NCI-H446 treated with DMSO at 0.1 percent for 48 hours (cell line): ENCODE data around the gene PLEKHG3.
A peak's percentile ranks its signal among the peaks of the same experiment; 100 is the strongest.
"Not testable (repeated sequence)": the region's sequence is repeated elsewhere in the genome, so short reads cannot be mapped to it uniquely, and the experiment has no call there.

Source experiments
- DNase-seq: peaks from one replicate; lab custom pipeline; 2025; lab: John Stamatoyannopoulos, UW

The PLEKHG3 gene

GRCh38 chr14:64704143-64704742, at the start of gene PLEKHG3:
Gene PLEKHG3 (plus strand): TSS chr14:64704424. CDS start chr14:64727632, 23,208 bp downstream.
- DNase-seq = peak; percentile 28

- no peak for DNase-seq
Observed at GRCh38 chr14:64654901-64655300, 49.3 kb upstream of the PLEKHG3 start.

- DNase-seq = no peak
Observed at GRCh38 chr14:64656986-64657385, 47.2 kb upstream of the PLEKHG3 start.

GRCh38 chr14:64658201-64658600, 46.0 kb upstream of the PLEKHG3 start:
- DNase-seq = no peak

DNA sequence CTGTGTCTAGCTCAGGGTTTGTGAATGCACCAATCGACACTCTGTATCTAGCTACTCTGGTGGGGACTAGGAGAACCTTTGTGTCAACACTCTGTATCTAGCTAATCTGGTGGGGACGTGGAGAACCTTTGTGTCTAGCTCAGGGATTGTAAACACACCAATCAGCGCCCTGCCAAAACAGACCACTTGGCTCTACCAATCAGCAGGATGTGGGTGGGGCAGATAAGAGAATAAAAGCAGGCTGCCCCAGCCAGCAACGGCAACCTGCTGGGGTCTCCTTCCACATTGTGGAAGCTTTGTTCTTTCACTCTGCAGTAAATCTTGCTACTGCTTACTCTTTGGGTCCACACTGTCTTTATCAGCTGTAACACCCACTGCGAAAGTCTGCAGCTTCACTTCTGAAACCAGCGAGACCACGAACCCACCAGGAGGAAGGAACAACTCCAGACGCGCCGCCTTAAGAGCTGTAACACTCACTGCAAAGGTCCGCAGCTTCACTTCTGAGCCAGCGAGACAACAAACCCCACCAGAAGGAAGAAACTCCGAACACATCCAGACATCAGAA, 45.4 kb upstream of the PLEKHG3 start:
- DNase-seq = not testable (repeated sequence)

GRCh38 chr14:64659366-64659765, 44.9 kb upstream of the PLEKHG3 start:
- DNase-seq = no peak

DNA sequence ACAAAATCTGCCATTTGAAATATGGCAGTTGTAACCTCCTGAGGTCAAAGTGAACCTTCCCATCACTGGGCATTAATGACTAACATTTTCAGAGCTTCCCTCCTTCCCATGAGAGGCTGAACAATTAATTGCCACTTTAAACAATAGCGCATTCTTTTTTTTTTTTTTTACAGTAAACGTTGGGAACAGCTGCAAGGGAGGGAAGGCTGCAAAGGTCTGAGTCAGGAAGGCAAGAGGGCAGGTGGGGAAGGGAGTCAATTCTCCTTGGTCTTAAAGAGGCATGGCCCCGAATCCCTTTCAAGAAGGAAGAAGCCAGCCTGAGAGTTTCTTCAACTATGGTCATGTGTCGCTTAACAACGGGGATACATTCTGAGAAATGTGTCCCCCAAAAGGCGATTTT, 41.0 kb upstream of the PLEKHG3 start:
- DNase-seq = no peak

DNA sequence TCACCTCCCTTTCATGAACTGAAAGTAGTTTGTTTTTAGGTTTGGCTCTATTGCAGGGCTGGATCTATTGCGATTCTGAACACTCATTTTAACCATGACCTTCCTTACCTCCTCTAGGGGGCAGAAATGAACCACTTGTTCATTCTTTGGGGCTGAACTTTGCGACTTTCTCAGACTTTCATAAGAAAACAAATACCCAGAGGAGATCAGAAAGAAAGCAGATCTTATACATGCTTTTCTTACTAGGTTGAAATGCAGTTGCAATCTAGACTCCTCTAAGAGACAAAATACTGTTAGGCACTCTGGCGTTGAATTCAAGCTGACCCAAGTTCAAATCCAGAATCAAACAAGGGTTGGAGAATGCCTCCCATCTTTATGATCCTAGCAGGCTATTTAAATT, 32.6 kb upstream of the PLEKHG3 start:
- DNase-seq = peak; percentile 7

DNA sequence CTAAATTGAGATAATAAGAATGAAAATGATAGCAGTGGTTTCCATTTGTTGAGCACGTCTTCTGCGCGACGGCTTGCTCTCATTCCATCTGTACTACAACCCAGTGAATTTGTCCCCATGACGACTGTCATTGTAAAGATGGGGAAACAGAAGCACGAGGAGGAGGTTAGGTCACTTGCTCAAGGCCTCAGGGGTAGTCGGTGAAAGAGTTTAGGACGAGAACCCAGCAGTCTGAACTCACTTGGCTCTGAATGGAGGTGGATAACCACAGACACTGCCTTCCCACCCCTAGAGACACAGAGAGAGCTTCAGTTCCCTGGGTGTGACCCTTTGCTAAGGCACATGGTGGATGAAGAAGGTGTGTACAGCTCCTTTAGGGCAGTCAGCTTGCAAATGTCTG, 30.9 kb upstream of the PLEKHG3 start:
- DNase-seq = no peak

GRCh38 chr14:64673748-64674147, 30.5 kb upstream of the PLEKHG3 start:
- DNase-seq = no peak

DNA sequence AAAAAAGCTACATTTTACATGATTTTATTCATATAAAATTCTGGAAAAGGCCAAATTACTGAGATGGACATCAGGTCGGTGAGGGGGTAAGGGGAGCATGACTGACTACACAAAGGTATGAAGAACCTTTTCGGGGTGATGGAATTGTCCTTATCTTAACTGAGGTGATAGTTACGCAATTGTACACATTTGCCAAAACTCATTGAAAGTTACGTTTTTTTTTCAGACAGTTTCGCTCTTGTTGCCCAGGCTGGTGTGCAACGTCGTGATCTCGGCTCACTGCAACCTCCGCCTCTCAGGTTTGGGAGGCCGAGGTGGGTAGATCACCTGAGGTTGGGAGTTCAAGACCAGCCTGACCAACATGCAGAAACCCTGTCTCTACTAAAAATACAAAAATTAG, 29.4 kb upstream of the PLEKHG3 start:
- no peak for DNase-seq

- no peak for DNase-seq
Observed at GRCh38 chr14:64675312-64675711, 28.9 kb upstream of the PLEKHG3 start.

- DNase-seq = no peak
Observed at GRCh38 chr14:64676410-64677008, 27.7 kb upstream of the PLEKHG3 start.

DNA sequence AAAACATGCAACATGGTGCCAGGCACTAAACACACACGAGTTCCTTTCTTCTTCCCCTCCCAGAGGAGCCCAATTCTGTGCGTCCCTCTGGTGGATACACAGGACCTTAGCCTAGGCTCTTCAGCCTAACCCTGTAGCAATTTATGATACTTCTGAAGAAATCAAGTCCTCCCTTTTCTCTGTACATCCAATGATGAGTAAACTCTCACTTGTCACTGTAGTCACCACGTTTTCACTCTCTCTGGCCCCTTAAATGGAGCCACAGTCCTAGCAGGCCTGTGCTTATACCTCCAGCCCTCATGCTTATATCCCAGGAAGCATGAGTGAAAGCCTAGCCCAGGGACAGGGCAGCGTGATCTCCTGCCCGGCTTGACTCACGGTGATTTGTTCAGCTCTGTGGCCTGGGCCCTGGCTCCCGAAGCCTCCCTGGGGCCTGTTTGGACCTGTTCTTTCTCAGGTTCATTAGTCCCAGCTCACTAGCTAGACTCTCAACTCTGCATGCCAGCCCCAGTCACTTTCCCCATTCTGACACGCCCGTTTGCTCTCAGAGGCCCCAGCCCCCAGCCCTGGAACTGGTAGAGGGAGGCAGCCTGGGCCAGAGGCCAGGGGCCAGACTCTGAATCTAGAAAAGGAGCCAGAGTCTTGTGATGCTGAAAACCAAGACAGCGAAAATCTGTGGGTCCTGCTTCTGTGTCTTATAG, 24.1 kb upstream of the PLEKHG3 start:
- peak; percentile 70 for DNase-seq

GRCh38 chr14:64680714-64681065, 23.5 kb upstream of the PLEKHG3 start:
- DNase-seq = no peak

DNA sequence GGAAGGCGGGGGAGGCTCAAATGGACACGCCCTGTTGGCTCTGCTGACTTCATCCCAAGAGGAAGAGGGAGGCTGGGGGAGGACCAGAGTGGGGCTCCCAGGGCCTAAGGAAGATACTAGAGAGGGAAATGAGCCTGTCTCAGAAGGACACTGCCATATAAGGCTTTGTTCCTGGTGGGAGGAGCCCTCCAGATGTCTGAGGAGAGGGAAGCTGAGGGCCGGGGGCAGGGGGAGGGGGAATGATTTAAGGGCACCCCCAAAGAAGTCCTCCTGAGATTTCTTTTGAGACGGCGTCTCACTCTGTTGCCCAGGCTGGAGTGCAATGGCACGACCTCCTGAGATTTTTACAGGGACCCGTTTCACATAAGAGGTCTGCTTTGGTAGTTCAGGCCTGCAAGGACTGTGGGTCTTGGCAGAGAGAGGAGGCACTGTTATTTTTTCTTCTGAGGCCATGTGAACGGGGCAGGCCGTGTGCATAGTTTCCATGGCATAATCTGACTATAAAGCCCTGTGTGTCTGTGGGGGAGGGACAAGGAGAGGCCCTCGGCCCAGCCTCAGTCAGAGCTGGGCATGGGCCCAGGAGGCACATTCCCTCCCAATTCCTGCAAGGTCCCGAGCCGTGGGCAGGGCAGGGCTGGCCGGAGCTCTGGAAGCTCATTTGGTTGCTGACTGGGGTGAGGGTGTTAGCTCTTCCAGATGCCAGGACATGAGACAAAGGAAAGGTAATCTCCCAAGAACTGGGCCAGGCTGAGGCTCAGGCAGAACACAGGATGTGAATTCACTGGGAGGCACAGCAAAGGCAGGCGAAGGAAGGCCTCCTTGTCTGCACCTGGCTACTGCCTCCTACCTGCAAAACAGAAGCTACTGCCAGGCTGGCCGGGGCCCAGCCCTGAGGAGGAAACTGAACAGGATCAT, 22.2 kb upstream of the PLEKHG3 start:
- DNase-seq = peak; percentile 17

GRCh38 chr14:64682843-64683242, 21.4 kb upstream of the PLEKHG3 start:
- DNase-seq = no peak

- DNase-seq = no peak
Observed at GRCh38 chr14:64683264-64683663, 21.0 kb upstream of the PLEKHG3 start.

- no peak for DNase-seq
Observed at GRCh38 chr14:64684091-64684490, 20.1 kb upstream of the PLEKHG3 start.

DNA sequence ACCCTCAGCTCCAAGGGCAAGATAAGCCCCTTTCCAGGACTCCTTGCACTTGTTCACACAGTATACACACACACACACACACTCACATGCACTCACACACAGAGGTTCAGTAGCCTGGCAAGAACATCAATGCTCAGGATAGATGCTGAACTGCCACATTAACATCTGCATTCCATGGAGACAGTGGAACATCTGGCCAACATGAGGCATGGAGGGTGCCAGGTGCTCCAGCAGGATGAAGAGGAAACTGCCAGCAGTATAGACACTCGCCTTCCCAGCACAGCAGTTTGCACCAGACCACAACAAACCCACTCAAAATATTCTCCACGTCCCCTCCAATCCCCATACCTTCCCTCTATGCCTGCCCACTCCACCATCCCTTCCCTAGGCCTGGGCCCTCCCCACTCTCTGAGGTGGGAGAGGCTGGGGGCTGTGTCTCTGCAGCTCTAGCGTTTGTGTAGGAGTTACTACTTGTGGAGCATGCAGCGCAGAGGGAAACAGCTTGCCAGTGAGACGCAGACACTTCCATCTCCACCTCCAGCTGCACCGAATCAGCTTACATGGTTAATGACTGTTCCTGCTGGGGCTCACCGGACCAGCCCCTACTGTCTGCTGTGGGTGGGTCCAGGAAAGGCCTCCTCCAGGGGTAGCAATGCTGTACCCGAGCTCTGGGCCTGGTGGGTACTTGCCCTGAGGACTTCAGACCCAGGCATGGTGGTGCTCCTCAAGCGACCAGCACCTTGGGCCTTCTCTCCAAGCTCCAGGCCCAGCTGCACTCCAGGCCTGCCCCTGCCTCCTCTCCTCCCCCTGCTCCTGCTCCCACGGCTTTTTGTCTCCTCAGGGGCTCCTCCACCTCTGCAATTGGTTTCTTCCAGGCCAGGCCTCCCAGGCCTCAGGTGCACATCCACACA, 18.6 kb upstream of the PLEKHG3 start:
- DNase-seq = no peak

DNA sequence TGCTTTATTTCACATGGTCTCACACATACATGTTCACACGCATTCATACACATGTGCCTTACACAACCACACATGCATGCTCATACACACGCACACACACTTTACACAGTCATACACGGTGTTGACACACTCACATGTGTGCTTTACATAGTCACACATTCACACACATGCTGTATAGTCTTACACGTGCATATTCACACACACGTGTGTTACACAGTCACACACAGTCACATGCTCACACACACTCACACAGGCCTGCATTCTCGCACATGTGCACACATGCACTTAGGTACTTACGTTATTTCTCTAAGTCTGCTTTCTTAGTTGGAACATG, 18.0 kb upstream of the PLEKHG3 start:
- DNase-seq = no peak
